AG04450 (cell line): ENCODE results near the gene P2RX5. TPM values are rescaled to one million over a fixed set of nuclear protein-coding genes. Genes with fewer than 3 reads are reported as not detected.

Experiments used
- CTCF ChIA-PET: fragments of 300-600, 350-600 bp; formaldehyde crosslinking; extraction: SDS; loops from one replicate; lab custom pipeline; 2022; ENCODE audit warnings: antibody characterized with exemption, inconsistent platforms; lab: Charles Lee
- POLR2A ChIA-PET: fragments of 350-600 bp; formaldehyde crosslinking; extraction: SDS; loops from one replicate; lab custom pipeline; 2021; ENCODE audit warnings: antibody characterized with exemption, inconsistent platforms; lab: Yijun Ruan, JAX
- DNase-seq: peaks from one replicate; pipeline ENCODE4 v3.0.0-alpha.2; 2011; ENCODE audit warnings: low read depth, low spot score
- H3K27ac ChIP-seq: one replicate; pipeline ENCODE4 v1.5.1; 2012; ENCODE audit warnings: low read depth, low read length, control low read depth
- H3K27me3 ChIP-seq: one replicate; pipeline ENCODE4 v1.6.0; 2012; ENCODE audit warnings: low read length; ENCODE audit not compliant: control insufficient read depth, insufficient read depth
- H3K4me3 ChIP-seq: 2 replicates; pipeline ENCODE4 v1.5.1; 2011; ENCODE audit warnings: mild to moderate bottlenecking, low read depth, low read length, control low read depth
- H3K9me3 ChIP-seq: 2 replicates; pipeline ENCODE4 v1.5.1; 2012; ENCODE audit warnings: low read length; ENCODE audit not compliant: control insufficient read depth, insufficient read depth
- CTCF ChIP-seq: IDR thresholded peaks from 2 replicates; pipeline ENCODE4 v1.5.1; 2011; ENCODE audit warnings: low read depth, low read length, control low read depth, inconsistent platforms
- polyA minus RNA-seq: library from RNA; depleted of rRNA, polyadenylated mRNA; stranded (reverse); fragments of >200 nt; gene quantifications from 2 replicates; pipeline ENCODE4 v1.2.3, GENCODE V29; 2011; rRNA and poly(A)+ RNA removed
- polyA plus RNA-seq: library from polyadenylated mRNA; depleted of rRNA; stranded (reverse); fragments of >200 nt; gene quantifications from 2 replicates; pipeline ENCODE4 v1.2.3, GENCODE V29; 2011; rRNA removed

Gene P2RX5
- 4.5 and 6.4 TPM in 2 replicates for polyA plus RNA-seq
- polyA minus RNA-seq = 4.5 and 5.7 TPM in 2 replicates

GRCh38 chr17:3695723-3696411 is at the start of gene P2RX5:
P2RX5 (minus strand) TSS chr17:3696155; CDS start chr17:3696005, 150 bp downstream.
- peaks cover 26% of the 10 kb centered on the region for H3K27me3 ChIP-seq
- no peak for TF ChIP-seq CTCF
- CTCF ChIA-PET = interaction anchor here (0.6 kb wide), 1 partner anchor 27 kb away, joined by 3 read pairs; no protein-coding TSS in a partner anchor
- H3K9me3 ChIP-seq = peaks cover 14% of the 10 kb centered on the region
- no peak for DNase-seq
- H3K27ac ChIP-seq = no peak within 1 kb of the TSS
- peak within 1 kb of the TSS; percentile 62 for H3K4me3 ChIP-seq
- POLR2A ChIA-PET = interaction anchor here (0.7 to 2.5 kb wide), 3 partner anchors 27 to 28 kb away, joined by 3 to 8 read pairs (median 3); partner anchors contain the start of gene HASPIN

GRCh38 chr17:3745071-3745470 is 49.1 kb upstream of the P2RX5 start:
- ChIA-PET CTCF (no interaction called here), POLR2A (no interaction called here)
- Histone ChIP-seq H3K27ac (no peak overlapping the region), H3K27me3 (peaks cover 7% of the 10 kb centered on the region), H3K4me3 (no peak overlapping the region), H3K9me3 (no peaks in the 10 kb centered on the region)
- DNase-seq = no peak
- no peak for TF ChIP-seq CTCF

GRCh38 chr17:3744014-3744413 is 48.1 kb upstream of the P2RX5 start:
- ChIA-PET CTCF (no interaction called here), POLR2A (interaction anchor here (0.6 kb wide), 1 partner anchor 84 kb away, joined by 5 read pairs; no protein-coding TSS in a partner anchor)
- H3K27ac ChIP-seq = no peak overlapping the region
- H3K4me3 ChIP-seq = no peak overlapping the region
- TF ChIP-seq CTCF = no peak
- no peaks in the 10 kb centered on the region for H3K9me3 ChIP-seq
- no peak for DNase-seq
- peaks cover 4% of the 10 kb centered on the region for H3K27me3 ChIP-seq

GRCh38 chr17:3740611-3741073 is 44.7 kb upstream of the P2RX5 start:
- Histone ChIP-seq H3K4me3 (no peak overlapping the region), H3K27me3 (peaks cover 2% of the 10 kb centered on the region), H3K9me3 (no peaks in the 10 kb centered on the region), H3K27ac (no peak overlapping the region)
- no peak for TF ChIP-seq CTCF
- POLR2A ChIA-PET = no interaction called here
- no peak for DNase-seq
- CTCF ChIA-PET = interaction anchor here (1.1 kb wide), 1 partner anchor 106 kb away, joined by 4 read pairs; the partner anchor contains the start of gene NCBP3
